WTC11 (cell line): ENCODE measurements around the gene LRRC31. TPM values are rescaled to one million over a fixed set of nuclear protein-coding genes. Genes with fewer than 3 reads are reported as not detected.

Experiments
- ATAC-seq: fragments of 200-7000 bp; cut with Tn5 transposase; 2 replicates; pipeline ENCODE4 v1.10.0; 2021; ENCODE audit warnings: mild to moderate bottlenecking, moderate library complexity
- CTCF ChIA-PET: fragments of 300-600 bp; sonication (Branson Sonifier 250); formaldehyde crosslinking; loops from one replicate; lab custom pipeline; 2021; ENCODE audit warnings: antibody characterized with exemption; lab: Charles Lee
- POLR2A ChIA-PET: fragments of 350-600 bp; sonication (Branson Sonifier 250); formaldehyde crosslinking; loops from one replicate; lab custom pipeline; 2021; ENCODE audit warnings: antibody characterized with exemption; lab: Charles Lee
- DNase-seq: peaks from one replicate; pipeline ENCODE4 v3.0.0; 2021; ENCODE audit warnings: low spot score
- H3K27ac Mint-ChIP-seq: 2 replicates; pipeline ENCODE4 v1.8.0; 2021; ENCODE audit warnings: mixed read lengths
- H3K27me3 Mint-ChIP-seq: 2 replicates; pipeline ENCODE4 v1.8.0; 2021; ENCODE audit warnings: low read depth, mild to moderate bottlenecking, moderate library complexity, mixed read lengths
- H3K36me3 Mint-ChIP-seq: 2 replicates; pipeline ENCODE4 v1.8.0; 2021; ENCODE audit warnings: mixed read lengths
- H3K4me1 Mint-ChIP-seq: 2 replicates; pipeline ENCODE4 v1.8.0; 2022; ENCODE audit warnings: mixed read lengths
- H3K4me3 Mint-ChIP-seq: 2 replicates; pipeline ENCODE4 v1.8.0; 2021; ENCODE audit warnings: mild to moderate bottlenecking, moderate library complexity, mixed read lengths
- H3K9me3 Mint-ChIP-seq: 2 replicates; pipeline ENCODE4 v1.8.0; 2021; ENCODE audit warnings: mixed read lengths
- AR ChIP-seq: fragments of 250-450 bp; sonication (Bioruptor Pico); IDR thresholded peaks from 2 replicates; pipeline ENCODE4 v1.9.0; 2021; ENCODE audit warnings: mild to moderate bottlenecking
- ATF6 ChIP-seq: sonication (generic); formaldehyde crosslinking; IDR thresholded peaks from 2 replicates; pipeline ENCODE4 v1.8.1; 2023; ENCODE audit warnings: mild to moderate bottlenecking, missing genetic modification reagents
- CBFB ChIP-seq: sonication (generic); formaldehyde crosslinking; IDR thresholded peaks from 2 replicates; pipeline ENCODE4 v1.8.1; 2022; ENCODE audit warnings: mild to moderate bottlenecking, low read depth, missing genetic modification reagents
- E2F1 ChIP-seq: sonication (generic); formaldehyde crosslinking; IDR thresholded peaks from 2 replicates; pipeline ENCODE4 v1.8.0; 2022; ENCODE audit warnings: mild to moderate bottlenecking, missing genetic modification reagents
- ERG ChIP-seq: fragments of 250-450 bp; sonication (Bioruptor Pico); IDR thresholded peaks from 2 replicates; pipeline ENCODE4 v1.8.0; 2021; ENCODE audit warnings: mild to moderate bottlenecking
- ESRRA ChIP-seq: sonication (generic); formaldehyde crosslinking; IDR thresholded peaks from 2 replicates; pipeline ENCODE4 v1.8.1; 2022; ENCODE audit warnings: mild to moderate bottlenecking, missing genetic modification reagents, borderline replicate concordance
- ETV6 ChIP-seq: sonication (generic); formaldehyde crosslinking; IDR thresholded peaks from 2 replicates; pipeline ENCODE4 v1.8.1; 2022; ENCODE audit warnings: mild to moderate bottlenecking, missing genetic modification reagents
- MXD4 ChIP-seq: fragments of 250-450 bp; sonication (Bioruptor Pico); IDR thresholded peaks from 2 replicates; pipeline ENCODE4 v1.8.0; 2021; ENCODE audit warnings: mild to moderate bottlenecking, moderate library complexity, borderline replicate concordance
- NFYB ChIP-seq: sonication (generic); formaldehyde crosslinking; conservative IDR thresholded peaks from 2 replicates; pipeline ENCODE4 v1.8.0; 2022; ENCODE audit warnings: low read depth, missing genetic modification reagents
- NR2C2 ChIP-seq: sonication (generic); formaldehyde crosslinking; IDR thresholded peaks from 2 replicates; pipeline ENCODE4 v1.8.0; 2022; ENCODE audit warnings: mild to moderate bottlenecking, missing genetic modification reagents
- OVOL2 ChIP-seq: fragments of 250-450 bp; sonication (Bioruptor Pico); IDR thresholded peaks from 2 replicates; pipeline ENCODE4 v1.9.0; 2021; ENCODE audit warnings: mild to moderate bottlenecking, borderline replicate concordance
- RELA ChIP-seq: sonication (generic); formaldehyde crosslinking; IDR thresholded peaks from 2 replicates; pipeline ENCODE4 v1.8.1; 2022; ENCODE audit warnings: missing genetic modification reagents, mild to moderate bottlenecking, borderline replicate concordance
- TEAD1 ChIP-seq: sonication (generic); formaldehyde crosslinking; IDR thresholded peaks from 2 replicates; pipeline ENCODE4 v1.8.0; 2022; ENCODE audit warnings: mild to moderate bottlenecking, missing genetic modification reagents
- ZNF281 ChIP-seq: sonication (generic); formaldehyde crosslinking; IDR thresholded peaks from 2 replicates; pipeline ENCODE4 v1.8.0; 2023; ENCODE audit warnings: mild to moderate bottlenecking, missing genetic modification reagents
- ZNF423 ChIP-seq: fragments of 250-450 bp; sonication (Bioruptor Pico); IDR thresholded peaks from 2 replicates; pipeline ENCODE4 v2.1.2; 2022; ENCODE audit warnings: mild to moderate bottlenecking, moderate library complexity
- total RNA-seq: library from RNA; stranded (reverse); gene quantifications from 3 replicates; pipeline ENCODE4 v1.2.3, GENCODE V29; 2021

LRRC31 gene
- total RNA-seq, 1 experiment from 2014 or later: not detected

- peaks cover 9% of the 10 kb centered on the region for H3K4me1 Mint-ChIP-seq
- CTCF ChIA-PET: interaction anchor here (0.5 kb wide), 1 partner anchor 9 kb away, joined by 3 read pairs; no protein-coding TSS in a partner anchor
- no peak overlapping the region for H3K4me3 Mint-ChIP-seq
- DNase-seq (no peak), ATAC-seq (no peak)
- H3K27me3 Mint-ChIP-seq: no peaks in the 10 kb centered on the region
- no peak overlapping the region for H3K27ac Mint-ChIP-seq
- H3K9me3 Mint-ChIP-seq: no peaks in the 10 kb centered on the region
- H3K36me3 Mint-ChIP-seq: no peaks in the 10 kb centered on the region
- POLR2A ChIA-PET: no interaction called here
- TF ChIP-seq ZNF281 (CRISPR knock-in tag): no peak
- TF ChIP-seq NR2C2 (CRISPR knock-in tag): no peak
- no peak for TF ChIP-seq E2F1 (CRISPR knock-in tag)
- no peak for TF ChIP-seq ZNF423 (CRISPR knock-in tag)
- no peak for TF ChIP-seq OVOL2 (CRISPR knock-in tag)
- TF ChIP-seq AR (CRISPR knock-in tag): no peak
- TF ChIP-seq CBFB (CRISPR knock-in tag): no peak
These were observed 11.9 kb downstream of the LRRC31 start for GRCh38 chr3:169857811-169858210.

- no peak for TF ChIP-seq ETV6 (CRISPR knock-in tag)
- no peak for TF ChIP-seq TEAD1 (CRISPR knock-in tag)
- TF ChIP-seq MXD4 (CRISPR knock-in tag): no peak
- no peak for TF ChIP-seq ERG (CRISPR knock-in tag)
- TF ChIP-seq ESRRA (CRISPR knock-in tag): no peak
- TF ChIP-seq ATF6 (CRISPR knock-in tag): no peak
- TF ChIP-seq NFYB (CRISPR knock-in tag): no peak
- no peak for TF ChIP-seq RELA (CRISPR knock-in tag)
- ATAC-seq (no peak), DNase-seq (no peak)
- Mint-ChIP-seq H3K4me3 (no peak overlapping the region), H3K36me3 (no peaks in the 10 kb centered on the region), H3K9me3 (no peaks in the 10 kb centered on the region), H3K27ac (no peak overlapping the region), H3K4me1 (no peaks in the 10 kb centered on the region), H3K27me3 (no peaks in the 10 kb centered on the region)
- POLR2A ChIA-PET: no interaction called here
- CTCF ChIA-PET: no interaction called here
These were observed 14.2 kb downstream of the LRRC31 start for GRCh38 chr3:169855514-169855913.
